BJ (cell line): ENCODE measurements around the gene GSTO2. TPM values are rescaled to one million over a fixed set of nuclear protein-coding genes. Genes with fewer than 3 reads are reported as not detected.
A peak's percentile ranks its signal among the peaks of the same experiment; 100 is the strongest.

Experiments used
- CTCF ChIA-PET: fragments of 350-600 bp; formaldehyde crosslinking; extraction: SDS; loops from one replicate; lab custom pipeline; 2021; ENCODE audit warnings: antibody characterized with exemption, inconsistent platforms; lab: Yijun Ruan, JAX
- POLR2A ChIA-PET: fragments of 300-600 bp; sonication (Branson Sonifier 250); formaldehyde crosslinking; extraction: SDS; loops from one replicate; lab custom pipeline; 2021; ENCODE audit warnings: antibody characterized with exemption; lab: Charles Lee
- DNase-seq: peaks from one replicate; pipeline ENCODE4 v3.0.0-alpha.2; 2011; ENCODE audit warnings: low read depth
- H3K27me3 ChIP-seq: 2 replicates; pipeline ENCODE4 v1.6.0; 2011; ENCODE audit warnings: low read length; ENCODE audit not compliant: control insufficient read depth, insufficient read depth
- H3K36me3 ChIP-seq: 2 replicates; pipeline ENCODE4 v1.5.1; 2011; ENCODE audit warnings: low read length; ENCODE audit not compliant: control insufficient read depth, insufficient read depth
- H3K4me3 ChIP-seq: 2 replicates; pipeline ENCODE4 v1.5.1; 2011; ENCODE audit warnings: low read depth, mild to moderate bottlenecking, control low read depth, low read length
- polyA plus RNA-seq: library from polyadenylated mRNA; depleted of rRNA; stranded (reverse); fragments of >200 nt; gene quantifications from 2 replicates; pipeline ENCODE4 v1.2.3, GENCODE V29; 2011
- TF ChIP-seq, protein P1 (sequence below): IDR thresholded peaks from 2 replicates; pipeline ENCODE4 v1.5.1; 2011; ENCODE audit warnings: low read depth, mild to moderate bottlenecking, control low read depth, inconsistent platforms, low read length, moderate library complexity; ENCODE audit not compliant: insufficient read depth

GSTO2 gene
- polyA plus RNA-seq, 1 experiment: 4.9 TPM

DNA sequence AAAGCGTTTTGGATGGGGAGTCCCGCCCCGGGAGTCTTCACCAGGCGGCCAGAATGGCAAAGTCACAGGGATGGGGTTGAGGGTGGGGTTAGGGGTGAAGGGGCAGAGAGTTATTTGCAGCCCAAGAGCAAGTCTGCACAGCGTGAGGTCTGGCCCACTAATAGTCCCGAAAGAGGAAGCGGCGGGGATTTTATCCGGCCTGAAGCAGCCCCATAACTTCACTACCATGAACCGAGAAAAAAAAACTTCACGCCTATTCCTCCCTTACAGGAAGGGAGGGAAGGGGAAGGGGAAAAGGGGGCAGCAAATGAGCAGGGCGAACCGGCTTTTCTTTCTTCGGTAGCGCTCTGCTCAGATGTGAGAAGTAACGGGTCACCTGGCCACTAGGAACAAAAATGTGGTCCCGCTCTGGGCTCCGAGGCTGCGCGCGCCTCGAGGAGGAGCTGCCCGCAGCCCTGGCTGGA, 68.6 kb downstream of the GSTO2 start:
- Histone ChIP-seq H3K36me3 (peaks cover 7% of the 10 kb centered on the region; the same call in 1 of the 2 replicates), H3K4me3 (peak overlapping the region; percentile 87), H3K27me3 (no peaks in the 10 kb centered on the region)
- ChIA-PET CTCF (interaction anchor here (1.1 to 4.9 kb wide), 9 partner anchors 13 to 45 kb away, joined by 3 to 32 read pairs (median 6); no protein-coding TSS in a partner anchor), POLR2A (interaction anchor here (0.7 to 1.2 kb wide), 2 partner anchors 37 to 63 kb away, joined by 4 read pairs; no protein-coding TSS in a partner anchor)
- TF ChIP-seq, protein P1, sequence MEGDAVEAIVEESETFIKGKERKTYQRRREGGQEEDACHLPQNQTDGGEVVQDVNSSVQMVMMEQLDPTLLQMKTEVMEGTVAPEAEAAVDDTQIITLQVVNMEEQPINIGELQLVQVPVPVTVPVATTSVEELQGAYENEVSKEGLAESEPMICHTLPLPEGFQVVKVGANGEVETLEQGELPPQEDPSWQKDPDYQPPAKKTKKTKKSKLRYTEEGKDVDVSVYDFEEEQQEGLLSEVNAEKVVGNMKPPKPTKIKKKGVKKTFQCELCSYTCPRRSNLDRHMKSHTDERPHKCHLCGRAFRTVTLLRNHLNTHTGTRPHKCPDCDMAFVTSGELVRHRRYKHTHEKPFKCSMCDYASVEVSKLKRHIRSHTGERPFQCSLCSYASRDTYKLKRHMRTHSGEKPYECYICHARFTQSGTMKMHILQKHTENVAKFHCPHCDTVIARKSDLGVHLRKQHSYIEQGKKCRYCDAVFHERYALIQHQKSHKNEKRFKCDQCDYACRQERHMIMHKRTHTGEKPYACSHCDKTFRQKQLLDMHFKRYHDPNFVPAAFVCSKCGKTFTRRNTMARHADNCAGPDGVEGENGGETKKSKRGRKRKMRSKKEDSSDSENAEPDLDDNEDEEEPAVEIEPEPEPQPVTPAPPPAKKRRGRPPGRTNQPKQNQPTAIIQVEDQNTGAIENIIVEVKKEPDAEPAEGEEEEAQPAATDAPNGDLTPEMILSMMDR: no peak
- no peak for DNase-seq

DNA sequence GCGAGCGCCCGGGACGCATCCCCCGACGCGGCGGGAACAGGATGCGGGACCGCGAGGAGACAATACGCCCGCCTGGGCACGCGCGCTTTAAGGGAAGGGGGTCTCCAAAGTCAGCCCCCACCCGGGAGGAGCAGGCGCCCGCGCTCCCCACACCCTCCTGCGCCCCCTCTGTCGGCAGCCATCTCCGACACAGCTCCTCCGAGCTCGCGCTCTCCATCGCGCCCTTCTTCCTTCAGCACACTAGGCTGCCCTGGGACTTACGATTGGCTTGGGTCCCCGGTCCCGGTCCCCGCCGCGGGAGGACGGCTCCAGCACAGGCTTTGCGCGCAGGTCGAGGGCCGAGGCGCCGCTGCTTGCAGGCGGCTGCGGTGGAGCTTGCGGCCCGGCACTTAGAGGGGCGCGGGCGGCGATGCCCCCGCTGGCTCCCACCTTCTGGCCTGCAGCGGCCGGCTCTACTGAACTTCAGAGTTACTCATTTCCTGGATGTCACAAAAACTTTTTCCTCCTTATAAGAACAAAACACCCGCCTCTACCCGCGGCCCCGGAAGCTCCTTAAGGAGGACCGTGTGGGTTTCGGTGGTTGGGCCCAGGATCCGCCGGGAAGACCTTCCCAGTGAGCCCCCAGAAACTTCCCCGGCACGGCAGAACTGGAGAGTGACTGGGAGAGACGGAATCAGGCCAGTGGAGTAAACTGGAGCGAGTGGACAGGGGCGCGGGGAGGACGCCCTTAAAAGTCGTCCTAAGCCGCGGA, 69.2 kb downstream of the GSTO2 start, which contains the start of gene ITPRIP:
ITPRIP (minus strand) TSS at position 481 of the 751 bp plus-strand sequence. CDS start 22,414 bp downstream, outside the sequence.
- peaks cover 7% of the 10 kb centered on the region; the same call in 1 of the 2 replicates for H3K36me3 ChIP-seq
- peak; percentile 56 for DNase-seq
- CTCF ChIA-PET: interaction anchor here (0.6 to 4.9 kb wide), 14 partner anchors 13 to 68 kb away, joined by 3 to 32 read pairs (median 4); no protein-coding TSS in a partner anchor
- POLR2A ChIA-PET: interaction anchor here (0.6 to 1.2 kb wide), 3 partner anchors 17 to 64 kb away, joined by 3 to 4 read pairs (median 4); no protein-coding TSS in a partner anchor
- peak within 1 kb of the TSS; percentile 87 for H3K4me3 ChIP-seq
- no peaks in the 10 kb centered on the region for H3K27me3 ChIP-seq
- TF ChIP-seq, protein P1: peak; percentile 30

- Histone ChIP-seq H3K36me3 (peaks cover 3% of the 10 kb centered on the region; the same call in 1 of the 2 replicates), H3K4me3 (peak overlapping the region; percentile 87), H3K27me3 (no peaks in the 10 kb centered on the region)
- ChIA-PET CTCF (interaction anchor here (1.2 to 4.9 kb wide), 6 partner anchors 12 to 64 kb away, joined by 3 to 32 read pairs (median 9); no protein-coding TSS in a partner anchor), POLR2A (no interaction called here)
- TF ChIP-seq, protein P1: no peak
- DNase-seq: peak; percentile 52
Observed at GRCh38 chr10:104339469-104340110, 70.6 kb downstream of the GSTO2 start.

- ChIA-PET CTCF (interaction anchor here (1.2 to 4.9 kb wide), 5 partner anchors 11 to 65 kb away, joined by 3 to 32 read pairs (median 7); no protein-coding TSS in a partner anchor), POLR2A (no interaction called here)
- TF ChIP-seq, protein P1: no peak
Observed at GRCh38 chr10:104340111-104340526, 71.1 kb downstream of the GSTO2 start.

More at GRCh38 chr10:104340111-104340526, 71.1 kb downstream of the GSTO2 start:
- DNase-seq: no peak
- peaks cover 3% of the 10 kb centered on the region; the same call in 1 of the 2 replicates for H3K36me3 ChIP-seq
- H3K27me3 ChIP-seq: no peaks in the 10 kb centered on the region
- no peak overlapping the region for H3K4me3 ChIP-seq
